Measurements from ENCODE around the gene OR9I1.

DNA sequence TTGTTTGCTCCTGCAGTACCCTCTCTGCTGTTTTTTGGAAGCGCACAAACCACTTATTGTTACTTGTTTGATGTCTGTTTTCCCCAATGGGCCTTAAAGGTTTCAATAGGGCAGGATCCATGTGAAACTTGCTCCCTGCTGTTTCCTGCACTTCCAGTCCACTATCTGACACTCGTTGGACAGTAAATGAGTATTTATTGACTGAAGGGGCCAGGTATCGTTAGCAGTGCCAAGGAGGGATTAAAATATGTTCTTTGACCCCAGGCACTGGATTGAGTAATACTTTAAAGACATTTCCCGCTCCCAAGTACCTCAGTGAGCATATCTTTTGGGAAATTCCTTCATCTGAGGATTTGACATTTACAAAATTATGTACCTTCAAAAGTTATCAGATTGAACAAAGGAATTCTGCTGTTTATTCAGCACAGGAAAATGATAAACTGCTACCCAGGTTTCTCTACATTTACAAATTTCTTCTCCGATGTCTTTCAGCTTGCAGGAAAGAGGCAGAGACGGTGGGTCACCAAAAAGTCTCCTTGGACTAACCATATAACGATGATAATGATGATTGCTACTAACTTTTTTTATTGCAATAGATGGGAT, 40.3 kb upstream of the OR9I1 start:
- no peak for TF ChIP-seq POLR2A (IDR thresholded peaks at IDR 0.05; ENCODE audit: low read depth, low read length)
- TF ChIP-seq, protein P1, sequence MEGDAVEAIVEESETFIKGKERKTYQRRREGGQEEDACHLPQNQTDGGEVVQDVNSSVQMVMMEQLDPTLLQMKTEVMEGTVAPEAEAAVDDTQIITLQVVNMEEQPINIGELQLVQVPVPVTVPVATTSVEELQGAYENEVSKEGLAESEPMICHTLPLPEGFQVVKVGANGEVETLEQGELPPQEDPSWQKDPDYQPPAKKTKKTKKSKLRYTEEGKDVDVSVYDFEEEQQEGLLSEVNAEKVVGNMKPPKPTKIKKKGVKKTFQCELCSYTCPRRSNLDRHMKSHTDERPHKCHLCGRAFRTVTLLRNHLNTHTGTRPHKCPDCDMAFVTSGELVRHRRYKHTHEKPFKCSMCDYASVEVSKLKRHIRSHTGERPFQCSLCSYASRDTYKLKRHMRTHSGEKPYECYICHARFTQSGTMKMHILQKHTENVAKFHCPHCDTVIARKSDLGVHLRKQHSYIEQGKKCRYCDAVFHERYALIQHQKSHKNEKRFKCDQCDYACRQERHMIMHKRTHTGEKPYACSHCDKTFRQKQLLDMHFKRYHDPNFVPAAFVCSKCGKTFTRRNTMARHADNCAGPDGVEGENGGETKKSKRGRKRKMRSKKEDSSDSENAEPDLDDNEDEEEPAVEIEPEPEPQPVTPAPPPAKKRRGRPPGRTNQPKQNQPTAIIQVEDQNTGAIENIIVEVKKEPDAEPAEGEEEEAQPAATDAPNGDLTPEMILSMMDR (IDR thresholded peaks at IDR 0.05; ENCODE audit: extremely low read depth in 1 of 2, insufficient read depth in 1 of 2, low read depth in 1 of 2, low read length in 2 of 2), result no peak
- TF ChIP-seq EZH2 (IDR thresholded peaks at IDR 0.05; ENCODE audit: borderline replicate concordance, low read depth, low read length, severe bottlenecking), result no peak
- no peak for TF ChIP-seq POLR2AphosphoS5 (IDR thresholded peaks at IDR 0.05; ENCODE audit: insufficient read depth, low read depth, low read length)
- no peak for TF ChIP-seq JUN (IDR thresholded peaks at IDR 0.05; ENCODE audit: borderline replicate concordance, insufficient read depth, insufficient read length, low read depth)
- TF ChIP-seq, protein P2, sequence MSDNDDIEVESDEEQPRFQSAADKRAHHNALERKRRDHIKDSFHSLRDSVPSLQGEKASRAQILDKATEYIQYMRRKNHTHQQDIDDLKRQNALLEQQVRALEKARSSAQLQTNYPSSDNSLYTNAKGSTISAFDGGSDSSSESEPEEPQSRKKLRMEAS (IDR thresholded peaks at IDR 0.05; ENCODE audit: insufficient read depth, insufficient read length), result no peak
- TF ChIP-seq MYC (IDR thresholded peaks at IDR 0.05; ENCODE audit: low read depth, low read length), result no peak
- TF ChIP-seq FOS (IDR thresholded peaks at IDR 0.05; ENCODE audit: borderline replicate concordance, insufficient read depth, low read length), result no peak
- no peak for TF ChIP-seq GATA2 (IDR thresholded peaks at IDR 0.05; ENCODE audit: insufficient read depth, insufficient read length, low read depth, low read length)
